HepG2 (cell line): ENCODE data around the gene FKBP5. TPM values are rescaled to one million over a fixed set of nuclear protein-coding genes. Genes with fewer than 3 reads are reported as not detected.

Experiments used
- ARNT2 ChIP-seq: sonication (generic); formaldehyde crosslinking; IDR thresholded peaks from 2 replicates; pipeline ENCODE4 v1.8.0; 2022; ENCODE audit warnings: mild to moderate bottlenecking, low read depth, missing genetic modification reagents, moderate library complexity
- ASH2L ChIP-seq: fragments of 300-600, 200-600 bp; sonication (generic); IDR thresholded peaks from 2 replicates; pipeline ENCODE4 v1.7.0; 2017; ENCODE audit warnings: low read depth, mild to moderate bottlenecking, moderate library complexity, mixed read lengths, low read length; ENCODE audit not compliant: insufficient read length
- ATM ChIP-seq: fragments of 450-650 bp; IDR thresholded peaks from 2 replicates; pipeline ENCODE4 v1.7.1; 2017; ENCODE audit warnings: mild to moderate bottlenecking, borderline replicate concordance
- MAFF ChIP-seq: IDR thresholded peaks from 2 replicates; pipeline ENCODE4 v1.6.1; 2011; ENCODE audit warnings: low read depth, low read length, improper control_type of control experiment
- NFYB ChIP-seq: sonication (generic); formaldehyde crosslinking; IDR thresholded peaks from 2 replicates; pipeline ENCODE4 v1.4.0; 2020; ENCODE audit warnings: missing genetic modification reagents
- NR3C1 ChIP-seq: sonication (generic); formaldehyde crosslinking; IDR thresholded peaks from 2 replicates; pipeline ENCODE4 v1.4.0; 2020; ENCODE audit warnings: missing genetic modification reagents
- RARA ChIP-seq: IDR thresholded peaks from 2 replicates; pipeline ENCODE4 v1.6.1; 2016; ENCODE audit warnings: missing genetic modification reagents, missing compliant biosample characterization
- TCF7L2 ChIP-seq: IDR thresholded peaks from 2 replicates; pipeline ENCODE4 v1.6.1; 2011; ENCODE audit warnings: mild to moderate bottlenecking, low read depth, low read length, moderate library complexity
- WIZ ChIP-seq: sonication (generic); formaldehyde crosslinking; IDR thresholded peaks from 2 replicates; pipeline ENCODE4 v1.5.1; 2020; ENCODE audit warnings: mild to moderate bottlenecking, missing genetic modification reagents
- ZBTB1 ChIP-seq: sonication (generic); formaldehyde crosslinking; IDR thresholded peaks from 2 replicates; pipeline ENCODE4 v1.4.0; 2020; ENCODE audit warnings: missing genetic modification reagents, borderline replicate concordance
- ZEB1 ChIP-seq: IDR thresholded peaks from 2 replicates; pipeline ENCODE4 v1.6.1; 2012; ENCODE audit warnings: mild to moderate bottlenecking, low read depth, inconsistent platforms; ENCODE audit not compliant: insufficient replicate concordance
- ZNF180 ChIP-seq: sonication (generic); formaldehyde crosslinking; IDR thresholded peaks from 2 replicates; pipeline ENCODE4 v1.4.0; 2020; ENCODE audit warnings: low read depth, missing genetic modification reagents, borderline replicate concordance
- ZNF543 ChIP-seq: sonication (generic); formaldehyde crosslinking; IDR thresholded peaks from 2 replicates; pipeline ENCODE4 v1.4.0; 2020; ENCODE audit warnings: mild to moderate bottlenecking, missing genetic modification reagents
- ZNF674 ChIP-seq: sonication (generic); formaldehyde crosslinking; IDR thresholded peaks from 2 replicates; pipeline ENCODE4 v1.5.0; 2020; ENCODE audit warnings: low read depth, mild to moderate bottlenecking, missing genetic modification reagents
- ZNF768 ChIP-seq: sonication (generic); formaldehyde crosslinking; IDR thresholded peaks from 2 replicates; pipeline ENCODE4 v1.4.0; 2020; ENCODE audit warnings: missing genetic modification reagents
- ZNF841 ChIP-seq: sonication (generic); formaldehyde crosslinking; IDR thresholded peaks from 2 replicates; pipeline ENCODE4 v1.8.1; 2023; ENCODE audit warnings: missing genetic modification reagents, borderline replicate concordance
- polyA plus RNA-seq, 8 experiments: library from polyadenylated mRNA; depleted of rRNA in 3 of 8; stranded (reverse) in 7 of 8; unstranded in 1 of 8; fragments of >200 nt; fragmentation: Illumina TruSeq in 4 of 8; extraction: Trizol in 4 of 8; gene quantifications; 2 replicates each; pipeline versions ENCODE4 v1.2.1 to v1.2.3, GENCODE V29; 2011 to 2016; ENCODE audit warnings: low read depth in 4 of 8, missing spikeins in 1 of 8, mixed read lengths in 1 of 8; ENCODE audit not compliant: insufficient read depth in 1 of 8
- total RNA-seq, 5 experiments: library from RNA; depleted of rRNA; stranded (reverse); fragments of >200 nt; fragmentation: Illumina TruSeq; extraction: Trizol; gene quantifications; 2 replicates each; pipeline ENCODE4 v1.2.3, GENCODE V29; 2016; ENCODE audit warnings: low read depth in 1 of 5
- TF ChIP-seq, protein P1 (sequence below): sonication (generic); formaldehyde crosslinking; IDR thresholded peaks from 2 replicates; pipeline ENCODE4 v1.5.1; 2020; ENCODE audit warnings: mild to moderate bottlenecking, missing genetic modification reagents, moderate library complexity
- TF ChIP-seq, protein P2 (sequence below): sonication (generic); formaldehyde crosslinking; IDR thresholded peaks from 2 replicates; pipeline ENCODE4 v1.4.0; 2020; ENCODE audit warnings: missing genetic modification reagents; ENCODE audit errors: not compliant biosample characterization
- TF ChIP-seq, protein P3 (sequence below): sonication (generic); formaldehyde crosslinking; IDR thresholded peaks from 2 replicates; pipeline ENCODE4 v1.8.1; 2023; ENCODE audit warnings: missing genetic modification reagents, mild to moderate bottlenecking, borderline replicate concordance
- TF ChIP-seq, protein P4 (sequence below): sonication (generic); IDR thresholded peaks from 2 replicates; pipeline ENCODE4 v1.6.1; 2016; ENCODE audit warnings: low read depth, borderline replicate concordance
- TF ChIP-seq, protein P5 (sequence below): sonication (generic); formaldehyde crosslinking; IDR thresholded peaks from 2 replicates; pipeline ENCODE4 v1.4.0; 2020; ENCODE audit warnings: missing genetic modification reagents
- TF ChIP-seq, protein P6 (sequence below): sonication (generic); formaldehyde crosslinking; IDR thresholded peaks from 2 replicates; pipeline ENCODE4 v1.4.0; 2020; ENCODE audit warnings: missing genetic modification reagents

The FKBP5 gene
- total and polyA plus RNA-seq, 2 of the 13 experiments (the other 11 are each of a cell fraction or from before 2014, with no cell fraction given), result 8.0 to 17.4 TPM

DNA sequence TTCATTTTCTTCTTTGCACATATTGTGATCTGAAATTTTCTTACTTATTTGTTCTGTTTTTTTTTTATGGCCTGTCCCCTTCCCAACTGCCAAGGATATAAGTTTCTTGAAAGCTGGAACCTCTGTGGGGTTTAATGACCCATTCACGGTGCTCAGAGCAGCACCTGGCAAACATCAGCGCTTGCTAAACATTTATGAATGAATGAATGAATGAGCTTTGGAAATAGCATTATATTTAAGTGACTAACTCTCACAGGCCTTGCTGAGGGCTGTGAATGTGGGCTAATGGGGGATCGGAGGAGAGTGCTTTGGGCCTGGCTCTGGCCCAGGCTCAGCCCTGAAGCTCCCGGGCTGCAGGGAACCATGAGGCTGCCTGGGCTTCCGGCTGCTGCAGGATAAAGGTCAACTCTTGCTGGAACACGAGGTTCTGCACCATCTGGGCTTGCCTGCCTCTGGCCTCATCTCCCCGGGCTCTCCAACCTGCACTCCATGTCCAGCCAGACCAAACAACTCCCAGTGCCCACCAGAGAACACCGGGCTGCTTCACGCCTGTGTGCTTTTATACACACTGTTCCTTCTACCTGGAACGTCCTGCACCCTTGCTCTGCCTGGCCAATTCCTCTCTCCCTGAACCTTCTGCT is 33.5 kb upstream of the FKBP5 start (continued):
- TF ChIP-seq ZBTB1 (CRISPR knock-in tag), result no peak
- TF ChIP-seq ZNF841 (CRISPR knock-in tag), result no peak
- TF ChIP-seq WIZ (CRISPR knock-in tag), result no peak
- TF ChIP-seq MAFF, result no peak
- TF ChIP-seq ASH2L, result no peak
- TF ChIP-seq, protein P1, sequence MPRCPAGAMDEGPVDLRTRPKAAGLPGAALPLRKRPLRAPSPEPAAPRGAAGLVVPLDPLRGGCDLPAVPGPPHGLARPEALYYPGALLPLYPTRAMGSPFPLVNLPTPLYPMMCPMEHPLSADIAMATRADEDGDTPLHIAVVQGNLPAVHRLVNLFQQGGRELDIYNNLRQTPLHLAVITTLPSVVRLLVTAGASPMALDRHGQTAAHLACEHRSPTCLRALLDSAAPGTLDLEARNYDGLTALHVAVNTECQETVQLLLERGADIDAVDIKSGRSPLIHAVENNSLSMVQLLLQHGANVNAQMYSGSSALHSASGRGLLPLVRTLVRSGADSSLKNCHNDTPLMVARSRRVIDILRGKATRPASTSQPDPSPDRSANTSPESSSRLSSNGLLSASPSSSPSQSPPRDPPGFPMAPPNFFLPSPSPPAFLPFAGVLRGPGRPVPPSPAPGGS (CRISPR knock-in tag), result 0 out of 2 replicates have a peak, but pooled peaks have one; percentile 52
- no peak for TF ChIP-seq ZNF543 (CRISPR knock-in tag)
- no peak for TF ChIP-seq NFYB (CRISPR knock-in tag)
- no peak for TF ChIP-seq NR3C1 (CRISPR knock-in tag)
- no peak for TF ChIP-seq ZNF674
- TF ChIP-seq ATM, result no peak
- TF ChIP-seq ZNF768, result 0 out of 2 replicates have a peak, but pooled peaks have one; percentile 23
- 0 out of 2 replicates have a peak, but pooled peaks have one; percentile 24 for TF ChIP-seq RARA (CRISPR knock-in tag)
- TF ChIP-seq ZEB1, result no peak
- TF ChIP-seq, protein P2, sequence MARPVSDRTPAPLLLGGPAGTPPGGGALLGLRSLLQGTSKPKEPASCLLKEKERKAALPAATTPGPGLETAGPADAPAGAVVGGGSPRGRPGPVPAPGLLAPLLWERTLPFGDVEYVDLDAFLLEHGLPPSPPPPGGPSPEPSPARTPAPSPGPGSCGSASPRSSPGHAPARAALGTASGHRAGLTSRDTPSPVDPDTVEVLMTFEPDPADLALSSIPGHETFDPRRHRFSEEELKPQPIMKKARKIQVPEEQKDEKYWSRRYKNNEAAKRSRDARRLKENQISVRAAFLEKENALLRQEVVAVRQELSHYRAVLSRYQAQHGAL (CRISPR knock-in tag), result no peak
- TF ChIP-seq ARNT2 (CRISPR knock-in tag), result no peak
- TF ChIP-seq, protein P3, sequence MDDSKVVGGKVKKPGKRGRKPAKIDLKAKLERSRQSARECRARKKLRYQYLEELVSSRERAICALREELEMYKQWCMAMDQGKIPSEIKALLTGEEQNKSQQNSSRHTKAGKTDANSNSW (CRISPR knock-in tag), result peak; percentile 13; the same call in 1 of the 2 replicates
- TF ChIP-seq, protein P4, sequence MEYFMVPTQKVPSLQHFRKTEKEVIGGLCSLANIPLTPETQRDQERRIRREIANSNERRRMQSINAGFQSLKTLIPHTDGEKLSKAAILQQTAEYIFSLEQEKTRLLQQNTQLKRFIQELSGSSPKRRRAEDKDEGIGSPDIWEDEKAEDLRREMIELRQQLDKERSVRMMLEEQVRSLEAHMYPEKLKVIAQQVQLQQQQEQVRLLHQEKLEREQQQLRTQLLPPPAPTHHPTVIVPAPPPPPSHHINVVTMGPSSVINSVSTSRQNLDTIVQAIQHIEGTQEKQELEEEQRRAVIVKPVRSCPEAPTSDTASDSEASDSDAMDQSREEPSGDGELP, result no peak
- no peak for TF ChIP-seq TCF7L2
- TF ChIP-seq, protein P5, sequence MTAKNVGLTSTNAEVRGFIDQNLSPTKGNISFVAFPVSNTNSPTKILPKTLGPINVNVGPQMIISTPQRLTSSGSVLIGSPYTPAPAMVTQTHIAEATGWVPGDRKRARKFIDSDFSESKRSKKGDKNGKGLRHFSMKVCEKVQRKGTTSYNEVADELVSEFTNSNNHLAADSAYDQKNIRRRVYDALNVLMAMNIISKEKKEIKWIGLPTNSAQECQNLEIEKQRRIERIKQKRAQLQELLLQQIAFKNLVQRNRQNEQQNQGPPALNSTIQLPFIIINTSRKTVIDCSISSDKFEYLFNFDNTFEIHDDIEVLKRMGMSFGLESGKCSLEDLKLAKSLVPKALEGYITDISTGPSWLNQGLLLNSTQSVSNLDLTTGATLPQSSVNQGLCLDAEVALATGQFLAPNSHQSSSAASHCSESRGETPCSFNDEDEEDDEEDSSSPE (CRISPR knock-in tag), result peak; percentile 60
- TF ChIP-seq ZNF180 (CRISPR knock-in tag), result no peak
- TF ChIP-seq, protein P6, sequence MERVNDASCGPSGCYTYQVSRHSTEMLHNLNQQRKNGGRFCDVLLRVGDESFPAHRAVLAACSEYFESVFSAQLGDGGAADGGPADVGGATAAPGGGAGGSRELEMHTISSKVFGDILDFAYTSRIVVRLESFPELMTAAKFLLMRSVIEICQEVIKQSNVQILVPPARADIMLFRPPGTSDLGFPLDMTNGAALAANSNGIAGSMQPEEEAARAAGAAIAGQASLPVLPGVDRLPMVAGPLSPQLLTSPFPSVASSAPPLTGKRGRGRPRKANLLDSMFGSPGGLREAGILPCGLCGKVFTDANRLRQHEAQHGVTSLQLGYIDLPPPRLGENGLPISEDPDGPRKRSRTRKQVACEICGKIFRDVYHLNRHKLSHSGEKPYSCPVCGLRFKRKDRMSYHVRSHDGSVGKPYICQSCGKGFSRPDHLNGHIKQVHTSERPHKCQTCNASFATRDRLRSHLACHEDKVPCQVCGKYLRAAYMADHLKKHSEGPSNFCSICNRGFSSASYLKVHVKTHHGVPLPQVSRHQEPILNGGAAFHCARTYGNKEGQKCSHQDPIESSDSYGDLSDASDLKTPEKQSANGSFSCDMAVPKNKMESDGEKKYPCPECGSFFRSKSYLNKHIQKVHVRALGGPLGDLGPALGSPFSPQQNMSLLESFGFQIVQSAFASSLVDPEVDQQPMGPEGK (CRISPR knock-in tag), result no peak
